Keratinocyte (primary cell): Measurements from ENCODE around the gene SUSD3. TPM values are rescaled to one million over a fixed set of nuclear protein-coding genes. Genes with fewer than 3 reads are reported as not detected.

ENCODE experiments used
- DNase-seq: peaks from one replicate; pipeline ENCODE4 v3.0.0-alpha.2; 2011; ENCODE audit warnings: low read depth, missing footprints, low spot score
- FAIRE-seq: peaks from 2 replicates; lab custom pipeline; 2011; peaks lifted over from hg19 to GRCh38; lab: Jason Lieb, UNC
- H2AFZ ChIP-seq: 2 replicates; pipeline ENCODE4 v1.6.0; 2012; ENCODE audit warnings: low read length, control low read depth, inconsistent platforms; ENCODE audit not compliant: control insufficient read depth
- H3K27ac ChIP-seq: 2 replicates; pipeline ENCODE4 v1.5.1; 2011; ENCODE audit warnings: low read length; ENCODE audit not compliant: control insufficient read depth, insufficient read depth
- H3K27me3 ChIP-seq: 3 replicates; pipeline ENCODE4 v1.6.0; 2011; ENCODE audit warnings: low read length; ENCODE audit not compliant: control insufficient read depth, insufficient read depth; ENCODE audit errors: extremely low read depth
- H3K36me3 ChIP-seq, 2 experiments: 2 replicates in 1 of 2; 3 replicates in 1 of 2; pipeline ENCODE4 v1.5.1; 2011; ENCODE audit warnings: low read length in 2 of 2, mild to moderate bottlenecking in 1 of 2; ENCODE audit not compliant: control insufficient read depth in 2 of 2, insufficient read depth in 2 of 2; ENCODE audit errors: extremely low read depth in 1 of 2
- H3K4me1 ChIP-seq: 3 replicates; pipeline ENCODE4 v1.5.1; 2011; ENCODE audit warnings: low read length; ENCODE audit not compliant: control insufficient read depth, insufficient read depth; ENCODE audit errors: extremely low read depth
- H3K4me2 ChIP-seq: 3 replicates; pipeline ENCODE4 v1.6.0; 2011; ENCODE audit warnings: low read depth, low read length; ENCODE audit not compliant: control insufficient read depth, insufficient read depth; ENCODE audit errors: extremely low read depth
- H3K4me3 ChIP-seq, 3 experiments: fragments of 200-600 bp in 1 of 3; sonication (generic) in 1 of 3; 2 replicates in 2 of 3; 3 replicates in 1 of 3; pipeline ENCODE4 v1.5.1; 2011 to 2016; ENCODE audit warnings: low read length in 3 of 3, mild to moderate bottlenecking in 3 of 3, control low read depth in 2 of 3, inconsistent platforms in 1 of 3, low read depth in 1 of 3, mixed read lengths in 1 of 3, mixed run types in 1 of 3, moderate library complexity in 1 of 3; ENCODE audit not compliant: control insufficient read depth in 2 of 3, insufficient read depth in 2 of 3; ENCODE audit errors: extremely low read depth in 1 of 3
- H3K79me2 ChIP-seq: 2 replicates; pipeline ENCODE4 v1.6.0; 2012; ENCODE audit warnings: low read length; ENCODE audit not compliant: control insufficient read depth, insufficient read depth
- H3K9ac ChIP-seq: 3 replicates; pipeline ENCODE4 v1.6.0; 2011; ENCODE audit warnings: low read length; ENCODE audit not compliant: control insufficient read depth, insufficient read depth; ENCODE audit errors: extremely low read depth
- H3K9me1 ChIP-seq: 3 replicates; pipeline ENCODE4 v1.6.0; 2011; ENCODE audit warnings: low read length; ENCODE audit not compliant: control insufficient read depth, insufficient read depth; ENCODE audit errors: extremely low read depth
- H3K9me3 ChIP-seq: 2 replicates; pipeline ENCODE4 v1.5.1; 2012; ENCODE audit warnings: low read depth, low read length; ENCODE audit not compliant: control insufficient read depth
- H4K20me1 ChIP-seq: 3 replicates; pipeline ENCODE4 v1.6.0; 2011; ENCODE audit warnings: low read length; ENCODE audit not compliant: control insufficient read depth, insufficient read depth; ENCODE audit errors: extremely low read depth
- EZH2 ChIP-seq: IDR thresholded peaks from one replicate; pipeline ENCODE4 v1.6.1; 2012; ENCODE audit warnings: inconsistent platforms, mild to moderate bottlenecking, low read length, moderate library complexity
- dilution Hi-C: fragments of 300-500 bp; cut with MboI; formaldehyde crosslinking; loops from one replicate; pipeline ENCODE4 v1.7.0; 2020; ENCODE audit warnings: low sequenced_read_pairs; ENCODE audit not compliant: extremely low pct_ligation_motif_present
- polyA plus RNA-seq, 5 experiments: library from polyadenylated mRNA; depleted of rRNA in 3 of 5; stranded (reverse) in 3 of 5; stranded (forward) in 1 of 5; unstranded in 1 of 5; fragments of >200 nt; gene quantifications; 1 replicate in 1 of 5; 2 replicates in 3 of 5; 3 replicates in 1 of 5; pipeline versions ENCODE4 v1.2.1 to v1.2.3, GENCODE V29; 2011 to 2012; ENCODE audit warnings: missing spikeins in 2 of 5, low read depth in 1 of 5, low replicate concordance in 1 of 5
- TF ChIP-seq, protein P1 (sequence below), 3 experiments: IDR thresholded peaks in 1 of 3; conservative IDR thresholded peaks in 1 of 3; optimal IDR thresholded peaks in 1 of 3; 2 replicates in 2 of 3; 3 replicates in 1 of 3; pipeline versions ENCODE3 to v1.5.1; 2011; ENCODE audit warnings: low read length in 3 of 3, mild to moderate bottlenecking in 3 of 3, moderate library complexity in 2 of 3, control low read depth in 1 of 3, inconsistent platforms in 1 of 3; ENCODE audit not compliant: insufficient read depth in 2 of 3; ENCODE audit errors: extremely low read depth in 1 of 3

The SUSD3 gene
- polyA plus RNA-seq, 1 donor (not counting 4 experiments of a cell fraction or from before 2014, with no cell fraction given): 0.20 TPM

- Histone ChIP-seq H3K4me3 (no peak overlapping the region), H4K20me1 (peaks cover under 1% of the 10 kb centered on the region), H3K4me1 (peaks cover 28% of the 10 kb centered on the region), H2AFZ (no peak overlapping the region), H3K9me3 (peaks cover 10% of the 10 kb centered on the region), H3K36me3 (no peaks in the 10 kb centered on the region), H3K79me2 (peaks cover 10% of the 10 kb centered on the region), H3K9ac (no peak overlapping the region), H3K27me3 (no peaks in the 10 kb centered on the region), H3K4me2 (no peak overlapping the region), H3K9me1 (peaks cover under 1% of the 10 kb centered on the region), H3K27ac (no peak overlapping the region)
- DNase-seq (no peak), FAIRE-seq (no peak)
- TF ChIP-seq, protein P1, sequence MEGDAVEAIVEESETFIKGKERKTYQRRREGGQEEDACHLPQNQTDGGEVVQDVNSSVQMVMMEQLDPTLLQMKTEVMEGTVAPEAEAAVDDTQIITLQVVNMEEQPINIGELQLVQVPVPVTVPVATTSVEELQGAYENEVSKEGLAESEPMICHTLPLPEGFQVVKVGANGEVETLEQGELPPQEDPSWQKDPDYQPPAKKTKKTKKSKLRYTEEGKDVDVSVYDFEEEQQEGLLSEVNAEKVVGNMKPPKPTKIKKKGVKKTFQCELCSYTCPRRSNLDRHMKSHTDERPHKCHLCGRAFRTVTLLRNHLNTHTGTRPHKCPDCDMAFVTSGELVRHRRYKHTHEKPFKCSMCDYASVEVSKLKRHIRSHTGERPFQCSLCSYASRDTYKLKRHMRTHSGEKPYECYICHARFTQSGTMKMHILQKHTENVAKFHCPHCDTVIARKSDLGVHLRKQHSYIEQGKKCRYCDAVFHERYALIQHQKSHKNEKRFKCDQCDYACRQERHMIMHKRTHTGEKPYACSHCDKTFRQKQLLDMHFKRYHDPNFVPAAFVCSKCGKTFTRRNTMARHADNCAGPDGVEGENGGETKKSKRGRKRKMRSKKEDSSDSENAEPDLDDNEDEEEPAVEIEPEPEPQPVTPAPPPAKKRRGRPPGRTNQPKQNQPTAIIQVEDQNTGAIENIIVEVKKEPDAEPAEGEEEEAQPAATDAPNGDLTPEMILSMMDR (optimal IDR thresholded peaks at IDR 0.05 in 1 of 3, IDR thresholded peaks at IDR 0.05 in 1 of 3, conservative IDR thresholded peaks at IDR 0.05 in 1 of 3; ENCODE audit: extremely low read depth in 1 of 3, insufficient read depth in 2 of 3, low read length in 3 of 3): no peak
- TF ChIP-seq EZH2: no peak
- dilution Hi-C loops: no loop called here
Measured at GRCh38 chr9:93093877-93094657, 35.6 kb downstream of the SUSD3 start.

DNA sequence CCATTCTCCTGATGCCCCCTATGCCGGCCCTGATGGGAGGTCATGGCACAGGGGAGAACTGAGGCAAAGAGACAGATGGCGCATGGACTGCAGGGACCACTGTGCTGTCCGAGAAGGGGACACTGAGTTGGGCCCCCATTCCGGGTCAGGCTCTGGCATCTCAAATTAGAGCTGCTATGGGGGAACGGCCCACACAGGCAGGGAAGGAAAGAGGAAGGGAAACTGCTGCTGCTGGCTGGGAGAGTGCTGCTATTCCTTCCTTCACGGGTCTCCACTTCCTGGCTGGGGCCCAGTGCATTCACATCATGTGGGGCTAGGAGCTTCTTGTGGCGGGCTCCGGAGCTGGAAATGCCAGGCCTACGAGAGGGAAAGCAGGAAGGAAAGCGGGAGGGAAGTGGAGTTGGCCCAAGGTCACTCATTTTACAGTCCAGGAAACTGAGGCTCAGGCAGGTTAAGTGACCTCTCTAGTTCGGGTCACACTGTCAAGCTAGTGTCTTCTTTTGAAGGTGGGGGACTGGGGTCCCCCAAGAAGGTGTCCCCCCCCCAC is 36.2 kb downstream of the SUSD3 start:
- peaks cover 35% of the 10 kb centered on the region for H3K4me1 ChIP-seq
- FAIRE-seq (no peak), DNase-seq (no peak)
- H4K20me1 ChIP-seq: peaks cover 5% of the 10 kb centered on the region
- dilution Hi-C loops: no loop called here
- H3K79me2 ChIP-seq: peaks cover 16% of the 10 kb centered on the region
- peaks cover 4% of the 10 kb centered on the region for H3K9me1 ChIP-seq
- no peak for TF ChIP-seq EZH2
- TF ChIP-seq, protein P1 (optimal IDR thresholded peaks at IDR 0.05 in 1 of 3, IDR thresholded peaks at IDR 0.05 in 1 of 3, conservative IDR thresholded peaks at IDR 0.05 in 1 of 3; ENCODE audit: extremely low read depth in 1 of 3, insufficient read depth in 2 of 3, low read length in 3 of 3): no peak
- H3K27ac ChIP-seq: peak overlapping the region; percentile 78
- H3K9ac ChIP-seq: peak overlapping the region; percentile 74
- H3K36me3 ChIP-seq: no peaks in the 10 kb centered on the region
- peaks cover 7% of the 10 kb centered on the region for H3K9me3 ChIP-seq
- peak overlapping the region; percentile 34 to 56 (median 47) for H3K4me3 ChIP-seq
- no peaks in the 10 kb centered on the region for H3K27me3 ChIP-seq
- H3K4me2 ChIP-seq: peak overlapping the region; percentile 73
- peak overlapping the region; percentile 73 for H2AFZ ChIP-seq
